ENCODE results near the gene OR5H6.
"Not testable (repeated sequence)": the region's sequence is repeated elsewhere in the genome, so short reads cannot be mapped to it uniquely, and the experiment has no call there.

OR5H6 gene

GRCh38 chr3:98263944-98264343 is at the start of gene OR5H6:
Gene OR5H6, plus strand, starts transcription at chr3:98264244. Its CDS starts 89 bp downstream, at chr3:98264333.
- no peak for DNase-seq

DNA sequence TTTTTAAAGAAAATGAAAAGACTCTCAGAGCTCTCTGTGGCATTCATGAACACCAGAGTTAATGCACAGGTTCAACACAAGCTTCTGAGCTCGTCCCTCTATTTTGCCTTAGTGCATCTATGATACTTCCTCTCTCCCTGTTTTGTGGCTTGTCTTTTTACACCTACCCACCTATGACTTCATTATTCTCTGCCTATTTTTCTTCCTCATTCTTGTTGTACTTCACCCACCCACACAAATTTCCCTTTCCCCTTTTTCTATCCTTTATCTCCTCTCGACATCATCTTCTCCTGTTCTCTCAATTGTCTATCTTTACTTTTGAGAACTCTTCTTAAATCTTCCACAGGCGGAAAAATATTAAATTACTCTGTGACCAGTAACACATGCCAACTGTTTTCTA is 49.0 kb upstream of the OR5H6 start:
- DNase-seq: no peak

DNA sequence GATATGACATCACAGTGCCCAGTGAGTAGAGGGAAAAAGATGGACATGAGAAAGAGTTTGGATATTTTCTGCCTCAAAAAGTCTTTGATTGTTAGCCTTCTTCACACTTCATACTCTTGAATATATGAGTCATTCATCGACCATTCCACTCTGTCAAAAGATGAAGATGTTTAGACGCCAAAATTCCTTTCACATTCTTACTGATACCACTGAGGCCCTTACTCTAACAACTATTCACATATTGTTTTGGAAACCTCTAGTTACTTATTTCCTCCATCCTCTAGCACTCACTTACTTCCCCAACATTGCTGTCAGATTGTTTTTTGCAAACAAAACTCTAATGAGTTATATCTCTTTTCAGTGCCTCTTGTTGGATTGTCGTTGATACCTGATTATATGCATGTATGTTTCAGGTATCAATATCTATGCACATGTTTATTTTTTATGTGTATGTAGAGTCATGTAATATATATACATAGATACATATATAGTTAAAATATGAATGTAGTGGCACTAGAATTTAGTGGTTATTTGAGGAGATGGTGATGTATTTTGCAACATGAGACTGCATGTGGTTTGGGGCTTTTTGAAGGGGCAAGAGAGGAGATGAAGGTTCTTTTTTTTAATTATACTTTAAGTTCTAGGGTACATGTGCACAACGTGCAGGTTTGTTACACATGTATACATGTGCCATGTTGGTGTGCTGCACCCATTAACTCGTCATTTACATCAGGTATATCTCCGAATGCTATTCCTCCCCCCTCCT is 40.0 kb upstream of the OR5H6 start:
- DNase-seq: no peak

DNA sequence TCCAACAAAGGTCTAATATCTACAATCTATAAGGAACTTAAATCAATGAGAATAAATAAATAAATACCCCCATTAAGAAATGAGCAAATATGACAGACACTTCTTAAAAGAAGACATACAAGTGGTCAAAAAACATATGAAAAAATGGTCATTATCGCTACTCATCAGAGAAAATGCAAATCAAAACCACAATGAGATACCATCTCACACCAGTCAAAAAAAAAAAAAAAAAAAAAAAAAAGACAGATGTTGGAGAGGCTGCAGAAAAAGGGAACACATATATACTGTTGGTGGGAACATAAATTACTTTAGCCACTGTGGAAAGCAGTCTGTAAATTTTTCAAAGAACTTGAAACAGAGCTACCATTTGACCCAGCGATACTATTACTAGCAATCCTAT is 31.6 kb upstream of the OR5H6 start:
- no peak for DNase-seq

- DNase-seq: no peak
Observed at GRCh38 chr3:98233468-98233867, 30.6 kb upstream of the OR5H6 start.

DNA sequence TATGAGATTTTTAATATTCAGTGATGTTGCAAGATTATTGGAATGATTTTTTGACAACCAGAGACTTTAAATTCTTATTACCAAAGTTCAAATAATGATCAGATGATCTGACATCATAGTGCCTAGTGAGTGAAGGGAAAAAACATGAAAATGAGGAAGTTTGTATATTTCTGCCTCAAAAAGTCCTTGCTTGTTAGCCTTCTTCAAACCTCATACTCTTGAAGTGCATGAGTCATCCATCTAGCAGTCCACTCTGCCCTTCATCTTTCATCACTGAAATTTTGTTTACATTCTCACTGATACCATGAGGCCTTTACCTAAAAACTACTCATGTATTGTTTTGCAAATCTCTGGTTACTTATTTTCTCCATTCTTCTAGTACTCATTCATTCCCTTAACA is 23.9 kb upstream of the OR5H6 start:
- DNase-seq: no peak

GRCh38 chr3:98242155-98242554 is 21.9 kb upstream of the OR5H6 start:
- DNase-seq: no peak

DNA sequence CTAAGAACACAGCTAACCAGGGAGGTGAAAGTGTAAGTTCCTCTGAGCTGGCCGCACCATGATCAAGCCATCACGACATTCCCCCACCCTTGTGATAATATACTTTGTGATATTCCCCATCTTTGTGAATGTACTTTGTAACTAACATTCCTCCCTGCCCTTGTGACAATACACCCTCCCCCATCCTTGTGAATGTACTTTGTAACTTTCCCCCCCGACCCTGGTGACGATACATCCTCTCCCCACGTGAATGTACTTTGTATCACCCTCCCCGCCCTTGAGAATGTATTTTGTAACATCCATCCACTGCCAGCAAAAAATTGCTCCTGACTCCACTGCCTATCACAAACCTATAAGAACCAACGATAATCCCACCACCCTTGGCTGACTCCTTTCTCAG is 20.2 kb upstream of the OR5H6 start:
- no peak for DNase-seq

GRCh38 chr3:98246142-98246541 is 17.9 kb upstream of the OR5H6 start:
- no peak for DNase-seq

- DNase-seq: not testable (repeated sequence)
Observed at GRCh38 chr3:98256026-98256425, 8.0 kb upstream of the OR5H6 start.

DNA sequence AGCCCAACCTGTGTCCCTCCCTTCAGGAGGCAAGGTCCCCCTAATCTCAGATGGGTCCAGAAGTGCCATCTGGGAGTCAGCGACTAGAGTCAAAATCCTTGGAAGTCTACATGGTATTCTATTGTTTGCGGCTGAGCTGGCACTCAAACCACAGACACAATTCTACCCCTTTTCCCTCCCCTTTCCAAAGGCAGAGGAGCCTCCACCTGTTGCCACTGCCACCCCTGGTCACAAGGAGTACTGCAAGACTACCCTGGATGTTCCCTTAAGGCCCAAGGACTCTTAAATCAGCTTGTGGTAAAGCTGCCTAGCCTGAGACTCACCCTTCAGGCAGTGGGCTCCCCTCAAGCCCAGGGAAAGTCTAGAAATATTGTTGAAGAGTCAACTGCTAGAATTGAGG is 4.3 kb upstream of the OR5H6 start:
- DNase-seq: no peak

DNA sequence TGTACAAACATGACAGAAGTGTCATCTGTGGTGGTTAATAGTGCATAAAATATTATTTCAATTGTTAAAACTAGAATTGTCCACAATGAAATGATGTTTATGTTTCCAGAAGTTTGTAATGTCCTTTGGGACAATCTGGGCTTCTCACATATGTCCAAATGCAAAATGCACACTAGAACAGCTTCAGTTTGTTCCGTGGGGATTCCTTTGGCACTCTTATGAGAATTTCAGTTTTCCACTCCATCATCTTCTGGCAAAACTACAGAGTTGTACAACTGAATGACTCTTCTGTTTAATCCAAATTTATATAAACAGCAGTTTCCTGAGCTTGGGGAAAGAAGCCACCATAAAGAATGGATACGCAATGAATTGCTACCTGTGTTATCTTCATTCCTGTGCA is 2.0 kb upstream of the OR5H6 start:
- DNase-seq: no peak

DNA sequence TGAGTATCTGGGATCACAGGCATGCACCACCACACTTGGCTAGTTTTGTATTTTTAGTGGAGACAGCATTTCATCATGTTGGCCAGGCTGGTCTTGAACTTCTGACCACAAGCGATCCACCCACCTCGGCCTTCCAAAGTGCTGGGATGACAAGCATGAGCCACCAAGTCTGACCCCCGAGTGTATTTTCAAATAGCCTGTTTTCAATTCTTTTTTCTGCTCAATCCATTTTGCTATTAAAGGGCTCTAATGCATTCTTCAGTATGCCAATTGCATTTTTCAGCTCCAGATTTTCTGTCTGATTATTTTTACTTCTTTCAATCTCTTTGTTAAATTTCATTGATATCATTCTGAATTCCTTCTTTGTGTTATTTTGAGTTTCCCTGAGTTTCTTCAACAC is 5.8 kb downstream of the OR5H6 start:
- DNase-seq: no peak

GRCh38 chr3:98272126-98272525 is 8.1 kb downstream of the OR5H6 start:
- DNase-seq: no peak

DNA sequence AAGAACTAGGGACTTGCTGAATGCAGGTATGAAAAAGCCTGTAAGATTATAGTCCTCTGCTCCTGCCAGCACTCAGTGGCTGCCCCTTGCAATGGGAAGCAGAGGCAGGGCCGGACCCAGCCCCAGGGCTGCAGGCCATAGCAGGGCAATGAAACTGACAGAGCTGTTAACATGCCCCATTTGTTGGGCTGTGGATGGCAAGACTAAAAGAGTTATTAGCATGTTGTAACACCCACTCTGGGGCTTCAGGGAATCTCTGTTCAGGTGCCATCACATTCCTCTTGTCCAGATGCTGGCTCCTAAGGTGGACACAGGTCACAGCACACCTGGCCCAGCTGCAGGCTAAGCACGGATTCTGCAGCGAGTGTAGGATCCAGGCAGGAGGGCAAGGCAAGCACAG is 10.9 kb downstream of the OR5H6 start:
- no peak for DNase-seq

DNA sequence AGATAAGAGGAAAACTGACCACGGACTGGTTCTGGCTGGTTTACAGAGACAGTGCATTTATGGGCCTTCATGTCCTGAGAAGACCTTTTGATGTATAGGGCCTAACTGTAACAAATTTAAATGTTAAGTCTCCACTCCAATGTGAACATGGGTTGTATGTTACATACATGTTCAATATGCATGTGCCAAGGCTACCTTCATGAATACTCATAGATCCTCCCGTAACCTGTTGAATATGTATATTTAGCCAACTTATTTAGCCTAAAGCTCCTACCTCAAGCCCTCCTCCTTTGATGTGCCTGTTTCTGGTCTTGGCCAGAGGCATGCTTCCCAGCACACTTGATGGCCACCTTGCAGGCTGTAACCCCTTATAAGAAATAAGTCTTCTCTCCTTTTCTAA is 18.2 kb downstream of the OR5H6 start, which contains the start of gene OR5H2:
OR5H2 (plus strand) TSS at position 301 of the 400 bp plus-strand sequence. CDS start 398 bp downstream, outside the sequence.
- DNase-seq: no peak

GRCh38 chr3:98290916-98291315 is 26.9 kb downstream of the OR5H6 start:
- DNase-seq: no peak

- DNase-seq: no peak
Observed at GRCh38 chr3:98291332-98291957, 27.4 kb downstream of the OR5H6 start.

Measured in NCI-H748 treated with DMSO at 0.1 percent for 48 hours (cell line).